Esophagus squamous epithelium (tissue), 5 donors: ENCODE data around the gene MAGEF1. TPM values are rescaled to one million over a fixed set of nuclear protein-coding genes. Genes with fewer than 3 reads are reported as not detected.

Experiments used
- DNase-seq: peaks from one replicate; lab custom pipeline; 2025; lab: John Stamatoyannopoulos, UW
- H3K27ac ChIP-seq, 4 donors: fragments of 200-600 bp; sonication (generic); one replicate each; pipeline ENCODE4 v1.5.1; 2016 to 2019; ENCODE audit warnings: mild to moderate bottlenecking in 1 of 4
- H3K27me3 ChIP-seq, 4 donors: fragments of 200-600 bp; sonication (generic); 1 replicate in 3 of 4; 2 replicates in 1 of 4; pipeline versions ENCODE4 v1.5.1 to v1.6.0; 2017 to 2021; ENCODE audit warnings: antibody characterized with exemption in 1 of 4
- H3K36me3 ChIP-seq, 3 donors: fragments of 200-600 bp; sonication (generic); one replicate each; pipeline ENCODE4 v1.5.1; 2016 to 2019
- H3K4me1 ChIP-seq, 3 donors: fragments of 200-600 bp; sonication (generic); one replicate each; pipeline ENCODE4 v1.5.1; 2017 to 2019
- H3K4me3 ChIP-seq, 4 donors: fragments of 200-600 bp; sonication (generic); 1 replicate in 3 of 4; 2 replicates in 1 of 4; pipeline ENCODE4 v1.5.1; 2016 to 2019; ENCODE audit warnings: mild to moderate bottlenecking in 2 of 4, moderate library complexity in 1 of 4
- H3K9me3 ChIP-seq, 3 donors: fragments of 200-600 bp; sonication (generic); one replicate each; pipeline ENCODE4 v1.5.1; 2016 to 2019
- POLR2A ChIP-seq, 4 donors: fragments of 450-650 bp; IDR thresholded peaks; one replicate each; pipeline ENCODE4 v1.6.1; 2017; ENCODE audit warnings: antibody characterized with exemption in 4 of 4, mild to moderate bottlenecking in 4 of 4, moderate library complexity in 3 of 4
- WGBS, 2 donors: methylation state at CpG; one replicate each; pipeline ENCODE4 v1.1.5; 2018; 5-methylcytosine and 5-hydroxymethylcytosine counted together
- intact Hi-C: fragments of 100-400 bp; cut with DNase I; formaldehyde crosslinking; loops from one replicate; pipeline ENCODE4 v1.15.0; 2022
- total RNA-seq, 4 donors: library from RNA; depleted of rRNA; stranded (reverse); fragments of >200 nt; gene quantifications; one replicate each; pipeline ENCODE4 v1.1.0, GENCODE V29; 2016
- TF ChIP-seq, protein P1 (sequence below), 6 experiments: fragments of 450-650 bp in 4 of 6; fragments of 200-600 bp in 2 of 6; sonication (generic) in 2 of 6; IDR thresholded peaks; one replicate each; pipeline ENCODE4 v1.5.1; 2016 to 2019; ENCODE audit warnings: antibody characterized with exemption in 6 of 6, mild to moderate bottlenecking in 4 of 6, moderate library complexity in 4 of 6
- donor health status: DM: yes; HTN: yes; CAD: no.

Gene MAGEF1
- total RNA-seq, 4 donors from 2014 or later, result 18.3 to 28.4 (median 20.6) TPM

DNA sequence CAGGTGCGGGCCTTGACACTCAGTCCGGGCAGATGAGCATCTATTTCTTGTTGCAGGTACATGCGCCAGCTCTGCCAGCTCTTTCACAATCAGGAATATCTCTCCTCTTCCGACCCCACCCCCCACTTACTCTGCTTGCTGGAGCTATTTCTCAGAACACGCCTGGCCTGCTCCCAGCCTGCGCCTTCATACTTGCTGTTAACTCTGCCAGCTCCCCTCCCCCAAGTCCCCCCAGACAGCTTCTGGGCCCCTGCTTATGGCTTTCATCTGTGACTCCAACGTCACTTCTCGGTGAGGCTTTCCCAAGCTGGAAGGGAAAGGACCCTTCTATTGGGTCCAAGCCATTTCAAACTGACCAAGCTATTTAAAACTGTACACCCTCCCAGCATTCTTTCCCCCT lies 15.2 kb downstream of the MAGEF1 start:
- H3K27ac ChIP-seq, result no peak overlapping the region
- DNase-seq, result no peak
- no peaks in the 10 kb centered on the region for H3K9me3 ChIP-seq
- no peaks in the 10 kb centered on the region for H3K27me3 ChIP-seq
- 59 to 63% methylated on average over 8 of the region's 8 CpGs for WGBS, 2 donors
- no peak overlapping the region for H3K4me3 ChIP-seq
- TF ChIP-seq, protein P1, sequence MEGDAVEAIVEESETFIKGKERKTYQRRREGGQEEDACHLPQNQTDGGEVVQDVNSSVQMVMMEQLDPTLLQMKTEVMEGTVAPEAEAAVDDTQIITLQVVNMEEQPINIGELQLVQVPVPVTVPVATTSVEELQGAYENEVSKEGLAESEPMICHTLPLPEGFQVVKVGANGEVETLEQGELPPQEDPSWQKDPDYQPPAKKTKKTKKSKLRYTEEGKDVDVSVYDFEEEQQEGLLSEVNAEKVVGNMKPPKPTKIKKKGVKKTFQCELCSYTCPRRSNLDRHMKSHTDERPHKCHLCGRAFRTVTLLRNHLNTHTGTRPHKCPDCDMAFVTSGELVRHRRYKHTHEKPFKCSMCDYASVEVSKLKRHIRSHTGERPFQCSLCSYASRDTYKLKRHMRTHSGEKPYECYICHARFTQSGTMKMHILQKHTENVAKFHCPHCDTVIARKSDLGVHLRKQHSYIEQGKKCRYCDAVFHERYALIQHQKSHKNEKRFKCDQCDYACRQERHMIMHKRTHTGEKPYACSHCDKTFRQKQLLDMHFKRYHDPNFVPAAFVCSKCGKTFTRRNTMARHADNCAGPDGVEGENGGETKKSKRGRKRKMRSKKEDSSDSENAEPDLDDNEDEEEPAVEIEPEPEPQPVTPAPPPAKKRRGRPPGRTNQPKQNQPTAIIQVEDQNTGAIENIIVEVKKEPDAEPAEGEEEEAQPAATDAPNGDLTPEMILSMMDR (IDR thresholded peaks at IDR 0.05), result no peak
- TF ChIP-seq POLR2A (IDR thresholded peaks at IDR 0.05), result no peak
- H3K36me3 ChIP-seq, result no peaks in the 10 kb centered on the region
- intact Hi-C loops, result no loop called here
- H3K4me1 ChIP-seq, result peaks cover 0 to 14% (median 2%) of the 10 kb centered on the region in 3 donors

DNA sequence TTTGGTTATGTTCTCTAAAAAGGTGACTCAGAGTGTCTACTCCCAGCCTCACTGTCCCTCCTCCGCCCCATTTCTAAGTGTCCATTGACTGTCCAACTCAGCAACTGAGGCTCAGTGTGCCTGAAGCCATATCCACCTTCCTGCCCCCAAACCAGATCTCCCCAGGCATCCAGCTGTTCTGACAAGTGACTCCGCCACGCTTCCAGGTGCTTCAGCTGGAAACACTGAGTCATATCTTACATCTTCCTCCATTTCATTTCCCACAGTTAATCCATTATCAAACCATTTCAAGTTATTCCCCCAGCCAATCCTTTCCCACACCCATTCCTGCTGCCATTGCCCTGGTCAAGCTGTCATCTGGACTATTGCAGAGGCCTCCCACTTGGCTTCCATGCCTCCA lies 17.1 kb downstream of the MAGEF1 start:
- no peak for DNase-seq
- WGBS, 2 donors, result 57 to 63% methylated on average over 3 of the region's 3 CpGs

DNA sequence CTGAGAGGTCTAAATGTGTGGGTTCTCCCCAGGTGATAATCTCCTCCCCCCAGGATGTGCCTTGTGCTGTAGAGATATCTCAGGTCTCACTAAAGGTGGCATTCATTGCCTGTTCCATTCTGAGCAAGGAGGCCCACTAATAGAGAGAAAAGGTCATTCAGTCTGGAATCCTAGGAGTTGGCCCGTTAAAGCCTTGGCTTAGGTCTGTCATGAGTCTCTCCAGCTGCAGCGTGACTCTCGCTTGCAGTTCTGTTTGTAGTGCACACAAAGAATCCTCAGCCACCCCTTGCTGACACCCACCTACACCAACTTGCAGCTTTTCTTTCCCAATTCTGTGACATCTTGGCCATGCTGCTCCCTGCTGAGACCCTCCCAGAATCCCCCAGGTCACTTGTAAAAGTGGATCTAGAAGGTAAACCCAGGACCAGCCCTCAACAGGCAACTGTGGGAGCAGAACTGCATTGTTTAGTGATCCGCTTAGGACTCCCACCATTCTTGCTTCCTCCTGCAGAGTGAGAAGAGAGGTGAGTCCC lies 17.7 kb downstream of the MAGEF1 start:
- no peaks in the 10 kb centered on the region for H3K9me3 ChIP-seq
- peaks cover 0 to 25% (median 6%) of the 10 kb centered on the region in 3 donors for H3K4me1 ChIP-seq
- no peak overlapping the region for H3K27ac ChIP-seq
- no peak overlapping the region for H3K4me3 ChIP-seq
- intact Hi-C loops, result no loop called here
- no peaks in the 10 kb centered on the region for H3K36me3 ChIP-seq
- WGBS, 2 donors, result 70 to 92% methylated on average over 1 to 4 of the region's 4 CpGs
- no peak for DNase-seq
- TF ChIP-seq POLR2A (IDR thresholded peaks at IDR 0.05), result no peak
- TF ChIP-seq, protein P1 (IDR thresholded peaks at IDR 0.05), result no peak
- no peaks in the 10 kb centered on the region for H3K27me3 ChIP-seq

More for the DNA sequence above, 17.1 kb downstream of the MAGEF1 start:
- intact Hi-C loops, result no loop called here
- no peak overlapping the region for H3K27ac ChIP-seq
- no peaks in the 10 kb centered on the region for H3K9me3 ChIP-seq
- no peak overlapping the region for H3K4me3 ChIP-seq
- H3K36me3 ChIP-seq, result no peaks in the 10 kb centered on the region
- TF ChIP-seq, protein P1 (IDR thresholded peaks at IDR 0.05), result no peak
- TF ChIP-seq POLR2A (IDR thresholded peaks at IDR 0.05), result no peak
- peaks cover 0 to 25% (median 6%) of the 10 kb centered on the region in 3 donors for H3K4me1 ChIP-seq
- H3K27me3 ChIP-seq, result no peaks in the 10 kb centered on the region

DNA sequence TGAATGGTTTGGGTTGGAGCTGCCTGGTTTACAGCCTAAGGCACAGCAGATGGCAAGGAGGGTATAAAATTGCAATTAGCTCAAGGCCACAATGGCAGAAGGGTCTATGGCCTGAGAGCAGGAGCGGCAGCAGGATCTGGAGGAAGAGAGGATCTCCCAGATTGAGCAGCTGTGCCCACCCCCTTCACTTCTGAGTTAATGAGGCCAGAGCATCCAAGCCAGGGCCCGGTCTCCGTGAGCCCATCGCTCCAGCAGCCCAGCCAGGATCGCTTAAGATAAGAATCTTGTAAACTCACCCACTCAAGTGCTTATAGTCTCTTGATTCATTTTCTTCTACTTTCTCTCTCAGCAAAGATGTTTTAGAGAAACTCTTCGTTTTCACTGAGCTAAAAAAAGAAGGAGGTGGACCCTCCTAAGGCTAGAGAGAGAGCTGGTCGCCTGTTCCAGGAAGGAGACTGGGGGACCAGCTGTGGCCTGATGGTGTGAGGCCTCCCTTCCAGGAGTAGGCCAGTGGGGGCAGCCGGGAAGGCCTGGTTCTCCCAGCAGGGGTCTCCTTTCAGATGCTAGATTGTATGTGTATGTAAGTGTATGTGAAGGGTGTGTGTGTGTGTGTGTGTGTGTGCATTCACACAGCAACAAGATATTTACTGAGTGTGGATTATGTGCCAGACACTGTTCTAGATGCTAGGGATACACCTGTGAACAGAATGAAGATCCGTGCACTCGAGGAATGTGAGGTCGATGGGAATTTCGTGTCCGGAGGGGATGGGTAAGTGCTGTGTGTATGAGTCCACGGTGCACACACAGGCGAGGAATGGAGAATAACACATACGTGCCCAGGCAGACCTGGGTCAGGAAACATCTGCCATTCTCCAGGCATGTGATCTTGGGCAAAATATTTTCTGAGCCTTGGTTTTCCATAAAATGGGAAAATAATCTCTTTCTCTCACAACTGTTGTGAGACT lies 18.6 kb downstream of the MAGEF1 start:
- no peaks in the 10 kb centered on the region for H3K27me3 ChIP-seq
- DNase-seq, result no peak
- H3K4me3 ChIP-seq, result no peak overlapping the region
- peak overlapping the region in 1 of 4 donors; percentile 44 for H3K27ac ChIP-seq
- H3K36me3 ChIP-seq, result no peaks in the 10 kb centered on the region
- no peaks in the 10 kb centered on the region for H3K9me3 ChIP-seq
- peaks cover 0 to 33% (median 15%) of the 10 kb centered on the region in 3 donors for H3K4me1 ChIP-seq
- no peak for TF ChIP-seq POLR2A (IDR thresholded peaks at IDR 0.05)
- TF ChIP-seq, protein P1 (IDR thresholded peaks at IDR 0.05), result no peak
- WGBS, 2 donors, result 72 to 73% methylated on average over 13 to 15 of the region's 16 CpGs
- intact Hi-C loops, result no loop called here
